Kidney capillary endothelial cell (primary cell): ENCODE results near the gene INTS13.
A peak's percentile ranks its signal among the peaks of the same experiment; 100 is the strongest.
"Not testable (repeated sequence)": the region's sequence is repeated elsewhere in the genome, so short reads cannot be mapped to it uniquely, and the experiment has no call there.

Source experiments
- DNase-seq: peaks from one replicate; pipeline ENCODE4 v3.0.0-alpha.2; 2018; ENCODE audit warnings: low spot score

Gene INTS13

DNA sequence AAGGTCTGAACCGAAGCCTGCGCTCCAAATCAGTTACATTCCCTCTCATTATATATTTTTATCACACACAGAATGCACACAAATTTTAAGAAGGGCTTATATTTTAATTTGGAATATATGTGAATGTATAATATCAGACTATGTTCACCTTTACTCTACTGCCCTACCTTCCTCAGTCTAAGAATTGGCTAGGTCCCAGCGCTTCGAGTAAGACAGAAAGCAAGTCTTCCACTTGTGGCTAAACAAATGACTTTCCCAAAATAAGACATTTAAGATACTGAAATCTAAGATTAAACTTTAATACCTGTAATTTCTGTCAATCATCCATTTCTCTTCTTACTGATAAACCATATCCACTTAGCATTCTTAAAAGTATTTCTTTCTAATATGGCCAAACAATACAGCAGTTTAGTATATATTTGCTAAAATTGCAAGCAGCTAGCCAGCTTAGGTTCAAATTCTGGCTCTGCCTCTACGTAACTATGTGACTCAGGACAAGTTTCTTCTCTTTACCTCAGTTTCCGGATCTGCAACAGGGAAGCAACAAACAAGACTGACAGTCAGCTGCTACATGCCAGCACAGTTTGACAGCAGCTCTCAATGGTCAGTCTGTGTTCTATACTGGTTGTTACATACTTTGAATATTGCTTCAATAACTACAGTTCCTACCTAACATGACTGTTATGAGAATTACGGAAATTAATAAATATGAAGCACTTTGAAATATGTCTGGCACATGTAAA, 2.0 kb downstream of the INTS13 start:
- no peak for DNase-seq

DNA sequence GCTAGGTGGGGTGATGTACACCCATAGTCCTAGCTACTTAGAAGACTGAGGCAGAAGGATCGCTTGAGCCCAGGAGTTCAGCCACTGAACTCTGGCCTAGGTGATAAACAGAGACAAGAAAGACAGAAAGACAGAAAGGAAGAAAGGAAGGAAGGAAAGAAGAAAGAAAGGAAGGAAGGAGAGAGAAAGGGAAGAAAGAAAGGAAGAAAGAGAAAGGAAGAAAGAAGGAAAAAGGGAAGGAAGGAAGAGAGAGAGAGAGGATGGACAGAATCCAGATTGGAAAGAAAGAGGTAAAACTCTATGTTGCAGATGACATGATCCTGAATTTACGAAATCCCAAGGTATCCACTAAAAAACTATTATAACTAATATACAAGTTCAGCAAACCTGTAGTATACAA, 8.2 kb downstream of the INTS13 start:
- DNase-seq, result no peak

DNA sequence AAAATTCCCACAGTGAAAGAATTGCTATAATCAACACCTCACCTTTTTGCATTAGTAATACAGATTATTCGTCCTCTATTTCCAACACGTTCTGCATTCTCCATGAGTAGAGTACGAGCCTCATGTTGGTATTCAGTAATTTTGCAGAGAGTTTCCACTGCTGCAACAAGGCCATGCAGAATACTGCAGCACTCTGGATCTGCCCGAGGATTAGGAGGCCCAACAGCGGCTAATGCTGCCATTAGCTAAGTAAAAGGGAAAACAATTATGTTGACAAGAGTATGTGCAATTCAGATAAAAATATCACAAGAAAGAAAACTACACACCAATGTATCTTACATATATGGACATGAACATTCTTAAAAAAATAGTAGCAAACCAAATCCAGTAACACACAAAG, 9.1 kb downstream of the INTS13 start:
- no peak for DNase-seq

DNA sequence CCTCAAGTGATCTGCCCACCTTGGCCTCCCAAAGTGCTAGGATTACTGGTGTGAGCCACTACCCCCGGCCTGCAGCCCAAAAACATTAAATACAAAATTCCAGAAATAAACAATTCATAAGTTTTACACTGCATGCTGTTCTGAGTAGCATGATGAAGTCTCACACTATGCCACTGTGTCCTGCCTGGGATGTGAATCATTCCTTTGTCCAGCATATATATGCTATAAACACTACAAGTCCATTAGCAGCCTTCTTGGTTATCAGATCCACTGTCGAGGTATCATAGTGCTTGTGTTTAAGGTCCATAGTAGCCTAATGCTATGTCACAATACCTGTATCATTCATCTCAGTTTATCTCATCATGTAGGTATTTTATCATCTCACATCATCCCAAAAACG, 15.9 kb downstream of the INTS13 start:
- no peak for DNase-seq

DNA sequence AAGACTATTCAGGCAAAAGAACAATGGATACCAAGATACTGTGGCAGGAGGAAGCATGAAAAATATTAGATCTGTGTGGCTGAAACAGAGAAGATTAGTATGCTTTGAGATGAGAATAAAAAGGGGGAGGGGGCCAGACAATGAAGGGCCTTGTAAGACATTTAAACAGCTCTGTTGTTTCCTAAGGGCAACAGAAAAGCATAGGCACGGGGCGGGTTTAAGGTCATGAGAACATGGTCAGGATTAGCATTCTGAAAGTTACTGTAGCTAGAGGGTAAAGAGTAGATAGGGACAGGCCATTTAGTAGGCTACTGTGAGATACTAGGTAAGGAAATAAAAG, 18.6 kb downstream of the INTS13 start:
- DNase-seq, result no peak

DNA sequence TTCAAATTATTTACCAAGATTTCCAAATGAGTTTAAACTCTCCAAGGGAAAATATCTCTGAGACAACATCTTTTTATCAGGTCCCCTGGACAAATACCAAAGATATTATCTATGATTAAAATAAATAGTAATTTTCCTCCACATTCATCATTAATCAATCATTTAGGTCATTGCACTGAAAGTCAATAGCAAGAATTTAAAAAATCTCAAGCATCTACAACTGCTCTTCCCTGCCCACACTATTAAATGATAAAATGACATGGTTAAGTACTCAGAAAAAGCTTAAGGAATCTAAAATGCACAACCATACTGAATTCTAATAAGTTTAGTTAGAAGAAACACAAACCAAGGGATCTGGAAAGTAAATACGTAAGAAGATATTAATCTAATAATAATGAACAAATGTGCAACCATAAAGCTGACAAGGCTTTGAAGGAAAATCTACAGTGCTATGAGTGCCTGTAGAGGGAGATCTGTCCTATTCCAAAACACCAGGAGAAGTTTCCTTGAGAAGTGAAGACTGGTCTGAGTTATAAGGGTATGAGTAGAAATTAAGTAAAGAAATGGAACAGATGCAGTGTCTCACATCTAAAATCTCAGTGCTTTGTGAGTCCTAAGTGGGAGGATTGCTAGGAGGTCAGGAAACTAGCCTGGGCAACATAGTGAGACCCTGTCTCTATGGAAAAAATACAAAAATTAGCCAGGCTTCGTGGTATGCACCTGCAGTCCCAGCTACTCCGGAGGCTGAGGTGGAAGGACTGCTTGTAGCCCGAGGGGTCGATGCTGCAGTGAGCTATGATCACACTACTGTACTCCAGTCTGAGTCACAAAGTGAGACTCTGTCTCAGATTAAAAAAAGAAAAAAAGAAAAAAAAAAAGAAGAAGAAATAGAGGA, 19.2 kb downstream of the INTS13 start:
- DNase-seq, result no peak

DNA sequence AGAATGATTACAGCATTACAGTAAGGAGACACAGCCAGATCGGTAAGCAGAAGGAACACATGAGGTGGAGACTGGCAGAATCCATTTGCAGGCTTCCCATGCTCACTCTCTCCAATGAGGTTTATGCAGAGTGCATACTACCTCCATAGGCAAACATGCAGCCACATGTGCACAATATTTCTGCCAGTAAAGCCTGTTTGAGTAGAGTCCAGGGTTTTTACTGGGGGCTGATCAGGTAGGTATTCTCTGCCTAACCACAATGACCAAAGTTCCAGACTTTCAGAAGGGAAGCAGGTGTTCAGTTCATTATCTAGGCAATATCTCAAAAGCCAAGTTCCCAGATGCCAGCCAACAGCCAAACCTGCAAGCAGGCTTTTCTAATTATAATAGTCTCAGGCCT, 31.1 kb downstream of the INTS13 start:
- DNase-seq, result no peak

DNA sequence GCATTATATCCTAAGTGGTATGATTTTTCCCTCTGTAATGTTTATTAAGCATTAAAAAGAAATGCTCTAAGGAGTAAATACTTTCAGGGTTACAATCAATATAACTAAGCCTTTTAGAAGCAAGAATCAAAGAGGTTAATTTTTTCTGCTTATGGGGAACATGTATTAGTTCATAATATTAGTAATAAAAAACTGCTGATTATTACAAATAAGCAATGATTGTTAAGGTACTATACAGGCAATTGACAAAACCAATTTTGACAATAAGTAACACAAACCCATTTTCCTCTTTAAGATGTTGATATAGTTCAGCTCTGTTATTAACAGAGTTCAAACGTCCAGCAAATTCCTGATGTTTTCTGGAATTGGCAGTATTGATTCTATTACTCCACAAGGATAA, 31.8 kb downstream of the INTS13 start:
- DNase-seq, result no peak

DNA sequence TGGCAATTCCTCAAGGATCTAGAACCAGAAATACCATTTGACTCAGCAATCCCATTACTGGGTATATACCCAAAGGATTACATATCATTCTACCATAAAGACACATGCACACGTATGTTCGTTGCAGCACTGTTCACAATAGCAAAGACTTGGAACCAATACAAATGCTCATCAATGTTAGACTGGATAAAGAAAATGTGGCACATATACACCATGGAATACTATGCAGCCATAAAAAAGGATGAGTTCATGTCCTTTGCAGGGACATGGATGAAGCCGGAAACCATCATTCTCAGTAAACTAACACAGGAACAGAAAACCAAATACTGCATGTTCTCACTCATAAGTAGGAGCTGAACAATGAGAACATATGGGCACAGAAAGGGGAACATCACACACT, 34.4 kb downstream of the INTS13 start:
- DNase-seq, result not testable (repeated sequence)

DNA sequence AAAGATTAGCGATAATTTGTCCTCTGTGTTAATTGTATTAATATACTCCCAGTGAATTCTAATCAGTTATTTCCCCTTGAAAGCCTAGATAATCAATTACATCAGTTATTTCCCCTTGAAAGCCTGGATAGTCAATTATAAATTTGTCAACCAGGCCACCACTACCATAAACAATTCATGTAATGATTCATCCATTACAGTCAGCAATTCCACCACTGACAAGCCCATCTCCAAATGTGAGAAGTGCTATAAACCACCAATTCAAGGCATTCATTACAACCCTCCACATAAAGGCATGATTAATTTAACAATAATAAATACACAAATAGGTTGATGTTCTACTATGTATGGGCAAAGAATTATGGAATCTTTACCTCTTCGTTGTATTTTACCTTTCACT, 40.9 kb downstream of the INTS13 start:
- DNase-seq, result no peak

DNA sequence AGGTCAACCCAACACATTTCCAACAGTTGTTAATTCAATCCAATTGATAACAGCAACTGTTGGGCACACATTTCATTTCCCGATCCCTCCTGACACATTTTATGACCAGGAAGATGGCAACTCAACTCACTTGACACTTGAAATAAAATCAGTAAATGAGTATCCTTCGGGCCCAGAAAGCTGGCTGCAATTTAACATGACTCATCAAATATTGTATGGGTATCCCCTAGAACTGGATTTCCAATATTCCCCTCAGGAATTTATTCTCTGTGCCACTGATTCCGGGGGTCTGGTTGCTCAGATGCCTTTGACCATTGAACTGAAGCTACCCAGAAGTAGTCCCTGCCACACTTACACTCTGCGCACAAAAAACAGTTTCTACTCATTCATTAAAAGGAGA, 42.1 kb downstream of the INTS13 start:
- DNase-seq, result no peak

DNA sequence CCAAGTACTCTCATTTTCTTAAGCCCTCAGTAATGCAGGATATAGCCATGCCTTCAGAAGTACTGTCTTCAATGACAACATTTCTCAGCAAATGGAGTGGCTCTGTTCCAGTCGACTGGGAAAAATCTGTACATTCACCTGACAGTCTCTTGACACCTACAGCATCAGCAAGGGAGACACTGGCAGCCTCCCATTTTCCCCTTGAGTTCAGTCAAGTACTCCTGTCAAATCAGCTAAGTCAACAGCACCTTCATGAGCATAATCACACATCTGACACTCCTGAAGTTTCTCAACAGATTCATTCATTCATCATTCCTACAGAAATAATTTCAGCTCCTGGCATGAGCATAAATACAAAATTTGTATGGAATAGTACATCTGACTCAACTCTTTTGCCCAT, 46.1 kb downstream of the INTS13 start:
- DNase-seq, result no peak

DNA sequence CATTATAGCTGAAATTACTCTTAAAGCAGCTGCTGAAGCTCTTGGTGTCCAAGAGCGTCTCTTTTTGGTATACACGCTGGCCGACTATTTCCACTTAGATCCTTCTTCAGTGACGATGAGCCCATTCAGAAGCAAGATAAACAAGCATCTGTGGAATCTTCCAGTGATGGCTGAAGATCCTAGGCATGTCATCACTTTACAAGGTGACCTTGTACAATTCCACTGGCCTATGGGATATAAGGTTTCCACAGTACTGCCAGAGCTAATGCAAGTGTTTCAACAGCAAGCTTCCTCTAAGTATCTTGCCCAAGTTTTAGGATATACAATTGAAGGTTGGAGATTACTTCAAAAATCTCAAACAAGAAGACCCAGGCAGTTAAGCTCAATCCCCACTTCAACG, 47.0 kb downstream of the INTS13 start:
- no peak for DNase-seq

DNA sequence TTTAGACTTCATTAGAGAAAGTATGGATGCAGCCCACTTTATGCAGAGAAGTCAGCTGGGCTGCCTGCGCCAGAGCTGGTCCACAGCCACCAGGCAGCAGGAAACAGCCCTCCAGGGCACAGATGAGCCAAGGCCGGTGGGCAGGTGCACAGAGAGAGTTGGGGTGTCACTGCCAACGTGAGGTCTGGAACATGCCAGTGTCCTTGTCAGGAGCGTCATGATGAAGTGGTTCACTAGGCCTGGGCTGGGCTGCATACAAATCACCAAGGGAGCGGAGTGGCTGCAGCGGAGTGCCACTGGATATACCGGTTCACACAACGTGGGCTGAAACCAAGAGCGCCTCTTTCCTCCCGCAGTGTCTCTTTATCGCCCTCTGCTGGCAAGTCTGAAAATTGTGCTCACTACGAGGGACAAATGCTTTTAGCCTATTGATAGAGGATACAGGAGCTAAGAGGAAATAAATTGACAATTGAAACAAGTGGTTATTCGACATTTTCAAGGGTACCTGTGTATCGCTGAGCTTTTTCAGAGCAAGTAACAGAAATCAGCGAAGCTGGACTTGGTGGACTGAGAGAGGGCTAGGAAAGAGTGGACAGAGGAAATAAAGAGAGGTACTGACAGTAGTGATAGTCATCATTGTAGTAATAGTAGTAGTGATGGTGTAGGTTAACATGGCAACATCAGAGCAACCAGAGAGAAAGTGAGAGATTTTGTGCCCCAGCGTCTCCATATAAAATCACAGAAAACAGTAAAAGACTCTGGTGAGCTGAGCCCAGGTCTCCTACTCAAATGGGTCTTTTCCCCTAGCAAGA, 52.8 kb downstream of the INTS13 start:
- DNase-seq, result peak; percentile 79

DNA sequence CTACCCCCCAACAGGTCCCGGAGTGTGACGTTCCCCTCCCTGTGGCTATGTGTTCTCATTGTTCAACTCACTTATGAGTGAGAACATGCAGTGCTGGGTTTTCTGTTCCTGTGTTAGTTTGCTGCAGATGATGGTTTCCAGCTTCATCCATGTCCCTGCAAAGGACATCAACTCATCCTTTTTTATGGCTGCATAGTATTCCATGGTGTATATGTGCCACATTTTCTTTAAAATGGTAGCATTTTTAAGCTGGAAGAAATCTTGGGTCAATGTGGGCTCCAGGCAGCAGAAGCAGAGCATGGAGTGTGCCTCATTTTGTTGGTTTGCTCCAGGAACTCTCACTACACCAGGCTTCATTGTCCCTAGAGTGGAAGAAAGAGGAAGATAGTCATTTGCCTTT, 57.2 kb downstream of the INTS13 start:
- DNase-seq, result no peak

DNA sequence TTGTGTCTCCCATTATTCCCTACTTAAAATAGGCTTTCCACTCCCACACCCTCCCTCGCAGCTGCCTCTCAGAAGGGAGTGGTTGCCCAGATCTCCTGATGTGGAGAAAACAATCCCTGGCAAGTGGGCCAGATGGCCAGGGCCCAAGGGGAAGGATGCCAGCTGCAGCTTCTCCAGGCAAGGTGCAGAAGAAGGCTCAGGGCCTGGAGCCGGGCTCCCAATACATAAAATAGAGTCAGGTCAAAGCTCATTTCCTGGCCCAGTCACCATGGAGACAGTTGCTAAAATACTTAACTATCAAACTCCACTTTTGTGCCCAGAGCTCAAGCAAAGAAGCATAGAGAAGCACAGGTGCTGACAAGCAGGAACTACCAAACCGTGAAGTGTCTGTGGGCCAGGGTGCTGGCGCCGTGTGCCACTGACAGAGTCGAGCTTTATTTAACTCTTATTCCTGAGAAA, 59.1 kb downstream of the INTS13 start:
- no peak for DNase-seq

DNA sequence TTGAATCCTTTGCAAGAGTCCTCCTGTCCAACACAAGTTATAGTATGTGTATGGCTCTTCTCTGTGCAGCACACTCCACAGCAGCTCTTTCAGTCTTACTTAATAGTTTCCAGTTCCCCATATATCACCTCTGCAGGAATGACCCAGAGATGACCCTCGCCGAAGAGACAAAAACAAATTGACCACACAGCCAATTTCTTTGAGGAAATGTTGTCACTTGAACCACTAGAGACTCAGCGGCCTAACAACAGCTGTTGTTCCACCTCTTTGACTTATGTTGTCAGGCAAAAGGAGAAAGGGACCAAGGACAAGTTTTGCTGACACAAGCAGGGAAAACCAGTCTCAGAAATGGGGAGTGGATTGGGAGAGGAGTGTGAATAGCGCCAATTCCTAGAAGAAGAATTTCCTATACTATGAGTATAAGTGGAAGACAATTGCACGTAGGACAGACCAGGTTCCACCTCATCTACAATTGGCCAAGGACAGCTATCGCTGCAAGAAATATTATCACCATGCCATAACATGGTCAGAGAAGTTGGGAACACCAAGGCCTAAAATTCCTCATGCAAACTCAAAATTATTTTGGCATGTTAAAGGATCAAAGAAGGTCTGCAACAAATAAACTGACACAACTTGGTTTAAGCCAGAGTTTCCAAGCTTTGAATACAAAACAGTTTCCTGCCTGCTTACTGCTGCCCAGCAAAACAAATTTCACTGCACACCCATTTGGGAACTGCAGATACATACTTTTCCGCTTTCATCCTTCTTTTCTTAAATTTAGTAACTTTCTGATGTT, 63.1 kb downstream of the INTS13 start:
- DNase-seq, result no peak

DNA sequence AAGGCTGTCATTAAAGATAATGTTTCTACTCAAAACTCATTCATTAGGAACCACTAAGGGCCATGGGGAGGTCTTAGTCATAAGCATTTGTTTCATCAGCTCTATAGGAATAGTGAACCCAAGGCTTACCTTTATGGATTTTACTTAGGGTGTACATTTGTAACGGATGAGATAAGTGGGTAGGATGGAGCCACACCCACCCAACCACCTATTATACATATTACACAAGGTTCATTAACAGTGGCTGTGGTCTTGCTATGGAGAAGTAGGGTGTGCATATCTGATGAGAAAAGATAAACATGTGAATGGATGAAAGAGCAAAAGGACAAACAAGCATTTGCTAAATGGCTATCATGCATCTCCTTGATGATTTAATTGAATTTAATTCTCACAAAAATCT, 65.2 kb downstream of the INTS13 start:
- DNase-seq, result no peak

DNA sequence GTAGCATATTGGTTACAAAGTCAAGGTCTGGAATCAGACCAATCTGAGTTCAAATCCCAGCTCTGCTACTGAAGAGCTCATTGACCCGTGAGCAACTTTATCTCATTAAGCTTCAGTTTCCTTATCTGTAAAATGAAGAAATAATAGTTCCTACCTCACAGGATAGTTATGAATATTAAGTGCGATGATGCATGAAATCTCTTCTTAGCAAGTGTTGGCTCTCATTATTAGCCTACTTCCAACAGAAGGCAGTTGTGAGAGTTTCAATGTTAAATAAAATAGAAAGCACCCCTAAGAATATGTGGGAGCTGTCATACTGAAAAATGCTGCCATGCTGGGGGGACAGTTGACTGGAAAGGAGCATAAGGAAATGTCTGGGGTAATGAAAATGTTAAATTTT, 65.8 kb downstream of the INTS13 start:
- no peak for DNase-seq

DNA sequence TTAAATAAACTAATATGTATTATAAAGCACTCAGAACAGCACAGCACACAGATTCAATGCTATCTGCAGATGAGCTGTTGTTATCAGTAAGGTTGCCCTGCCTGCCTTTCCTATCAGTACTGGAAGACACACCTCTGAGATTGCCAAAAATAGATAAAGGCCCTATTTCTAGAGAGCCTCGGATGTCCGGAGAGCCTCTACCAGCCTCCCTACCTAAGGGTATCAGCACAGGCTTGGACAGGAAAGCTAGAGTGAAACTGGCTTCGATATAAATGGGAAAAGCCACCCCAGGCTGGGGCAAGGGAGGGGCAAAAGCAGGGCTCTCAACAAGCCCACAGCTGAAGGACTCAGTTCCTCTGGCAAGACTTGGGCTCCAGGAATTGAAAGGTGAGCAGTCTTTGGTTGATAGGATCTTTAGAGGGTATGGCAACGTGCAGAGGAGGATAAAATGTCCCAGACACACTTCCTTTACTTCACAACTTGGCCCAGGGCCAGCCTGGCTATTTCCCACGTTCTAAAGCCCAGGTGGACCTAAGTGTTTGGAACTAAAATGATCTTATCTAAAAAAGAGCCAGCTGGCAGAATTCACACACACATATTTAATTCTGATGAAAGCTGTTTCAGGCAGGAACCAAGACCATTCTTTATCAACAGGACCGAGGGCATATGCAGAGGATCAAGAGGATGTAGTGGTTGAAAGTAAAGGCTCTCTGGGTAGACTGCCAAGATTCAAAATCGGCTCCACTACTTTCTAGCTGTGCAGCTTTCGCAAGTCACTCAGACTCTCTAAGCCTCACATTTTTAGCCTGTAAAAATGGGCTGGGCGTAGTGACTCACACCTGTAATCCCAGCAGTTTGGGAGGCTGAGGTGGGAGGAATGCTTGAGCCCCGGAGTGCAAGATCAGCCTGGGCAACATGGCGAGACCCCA, 67.0 kb downstream of the INTS13 start:
- no peak for DNase-seq
